ENCODE data around the gene MAML2.

Gene MAML2

GRCh38 chr11:96105197-96105895 is 237.6 kb downstream of the MAML2 start:
- DNase-seq (ENCODE audit: low read depth in 2 of 3, low spot score in 2 of 3), result no peak

- DNase-seq (ENCODE audit: low read depth in 2 of 3, low spot score in 2 of 3), result no peak
These were observed 238.5 kb downstream of the MAML2 start for GRCh38 chr11:96104496-96104895.

GRCh38 chr11:96103721-96104120 is 239.3 kb downstream of the MAML2 start:
- no peak for DNase-seq (ENCODE audit: low read depth in 2 of 3, low spot score in 2 of 3)

- DNase-seq (ENCODE audit: low read depth in 2 of 3, low spot score in 2 of 3), result no peak
These were observed 239.9 kb downstream of the MAML2 start for GRCh38 chr11:96103102-96103501.

GRCh38 chr11:96102664-96103078 is 240.3 kb downstream of the MAML2 start:
- DNase-seq (ENCODE audit: low read depth in 2 of 3, low spot score in 2 of 3), result no peak

GRCh38 chr11:96101146-96101545 is 241.8 kb downstream of the MAML2 start:
- no peak for DNase-seq (ENCODE audit: low read depth in 2 of 3, low spot score in 2 of 3)

GRCh38 chr11:96098511-96099241 is 244.3 kb downstream of the MAML2 start:
- DNase-seq (ENCODE audit: low read depth in 2 of 3, low spot score in 2 of 3), result no peak

- DNase-seq (ENCODE audit: low read depth in 2 of 3, low spot score in 2 of 3), result no peak
These were observed 245.1 kb downstream of the MAML2 start for GRCh38 chr11:96097844-96098421.

- DNase-seq (ENCODE audit: low read depth in 2 of 3, low spot score in 2 of 3), result no peak
These were observed 246.6 kb downstream of the MAML2 start for GRCh38 chr11:96096360-96096759.

- DNase-seq (ENCODE audit: low read depth in 2 of 3, low spot score in 2 of 3), result no peak
These were observed 247.1 kb downstream of the MAML2 start for GRCh38 chr11:96095884-96096303.

- DNase-seq (ENCODE audit: low read depth in 2 of 3, low spot score in 2 of 3), result no peak
These were observed 248.8 kb downstream of the MAML2 start for GRCh38 chr11:96094156-96094555.

GRCh38 chr11:96092511-96092910 is 250.5 kb downstream of the MAML2 start:
- no peak for DNase-seq (ENCODE audit: low read depth in 2 of 3, low spot score in 2 of 3)

GRCh38 chr11:96091476-96091875 is 251.5 kb downstream of the MAML2 start:
- DNase-seq (ENCODE audit: low read depth in 2 of 3, low spot score in 2 of 3), result no peak

GRCh38 chr11:96090711-96091110 is 252.3 kb downstream of the MAML2 start:
- no peak for DNase-seq (ENCODE audit: low read depth in 2 of 3, low spot score in 2 of 3)

GRCh38 chr11:96088914-96089313 is 254.1 kb downstream of the MAML2 start:
- no peak for DNase-seq (ENCODE audit: low read depth in 2 of 3, low spot score in 2 of 3)

GRCh38 chr11:96086111-96086510 is 256.9 kb downstream of the MAML2 start:
- no peak for DNase-seq (ENCODE audit: low read depth in 2 of 3, low spot score in 2 of 3)

GRCh38 chr11:96085319-96085930 is 257.6 kb downstream of the MAML2 start:
- DNase-seq (ENCODE audit: low read depth in 2 of 3, low spot score in 2 of 3), result no peak

GRCh38 chr11:96084610-96085318 is 258.2 kb downstream of the MAML2 start:
- no peak for DNase-seq (ENCODE audit: low read depth in 2 of 3, low spot score in 2 of 3)

- no peak for DNase-seq (ENCODE audit: low read depth in 2 of 3, low spot score in 2 of 3)
These were observed 260.1 kb downstream of the MAML2 start for GRCh38 chr11:96082936-96083335.

- DNase-seq (ENCODE audit: low read depth in 2 of 3, low spot score in 2 of 3), result no peak
These were observed 260.7 kb downstream of the MAML2 start for GRCh38 chr11:96082002-96082899.

Measured in activated CD8-positive, alpha-beta memory T cell treated with anti-CD3 and anti-CD28 coated beads for 48 hours (primary cell).